SK-N-MC (cell line): ENCODE results near the gene THYN1.

Experiments
- DNase-seq: peaks from one replicate; pipeline ENCODE4 v3.0.0-alpha.2; 2011; ENCODE audit warnings: low read depth, low spot score
- H3K27ac ChIP-seq: fragments of 200-600 bp; sonication (generic); 2 replicates; pipeline ENCODE4 v1.5.1; 2016; ENCODE audit warnings: mixed run types
- H3K36me3 ChIP-seq: fragments of 200-600 bp; sonication (generic); 2 replicates; pipeline ENCODE4 v1.6.1; 2017; ENCODE audit warnings: antibody characterized with exemption, low read length, mixed read lengths; ENCODE audit not compliant: insufficient read depth
- H3K4me3 ChIP-seq: fragments of 200-600 bp; sonication (generic); 2 replicates; pipeline ENCODE4 v1.5.1; 2016
- H3K9ac ChIP-seq: fragments of 200-600 bp; sonication (generic); 2 replicates; pipeline ENCODE4 v1.8.0; 2017; ENCODE audit warnings: mixed run types, mixed read lengths; ENCODE audit not compliant: insufficient read length
- H3K9me3 ChIP-seq: fragments of 200-600 bp; sonication (generic); 2 replicates; pipeline ENCODE4 v1.6.1; 2017; ENCODE audit warnings: low read depth, mild to moderate bottlenecking, antibody characterized with exemption, low read length, moderate library complexity, mixed read lengths
- EZH2 ChIP-seq: fragments of 200-600 bp; sonication (generic); IDR thresholded peaks from one replicate; pipeline ENCODE4 v1.6.1; 2017; ENCODE audit warnings: antibody characterized with exemption
- FOXP2 ChIP-seq: optimal IDR thresholded peaks from 2 replicates; pipeline ENCODE3; 2011; ENCODE audit warnings: mild to moderate bottlenecking, moderate library complexity; ENCODE audit not compliant: insufficient read depth; ENCODE audit errors: extremely low read length, control extremely low read depth
- POLR2AphosphoS5 ChIP-seq: IDR thresholded peaks from 2 replicates; pipeline ENCODE4 v1.6.1; 2012; ENCODE audit warnings: mild to moderate bottlenecking, low read depth, low read length, borderline replicate concordance

The THYN1 gene

DNA sequence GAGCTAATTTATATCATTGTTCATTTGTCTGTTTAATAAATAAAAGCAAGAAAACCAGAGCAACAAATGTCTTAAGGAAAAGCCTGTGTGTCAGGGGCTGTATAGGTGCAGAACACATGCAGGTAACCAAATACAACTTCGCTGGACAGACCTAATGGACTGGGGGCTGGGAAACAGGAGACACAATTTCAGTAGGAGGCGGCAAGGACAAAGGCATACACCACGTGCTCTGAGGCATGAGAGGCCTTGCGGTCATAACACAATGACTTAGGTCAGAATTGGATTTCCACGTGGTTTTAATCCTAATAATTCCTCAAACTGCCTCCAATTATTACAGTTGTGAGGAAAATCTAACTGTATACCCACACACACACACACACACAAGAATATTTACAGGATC, 14.3 kb upstream of the THYN1 start:
- no peak for TF ChIP-seq EZH2
- TF ChIP-seq FOXP2, result no peak
- TF ChIP-seq POLR2AphosphoS5, result no peak
- Histone ChIP-seq H3K9me3 (no peaks in the 10 kb centered on the region), H3K4me3 (no peak overlapping the region), H3K9ac (no peak overlapping the region), H3K36me3 (peaks cover 4% of the 10 kb centered on the region; the same call in 1 of the 2 replicates), H3K27ac (0 out of 2 replicates have a peak overlapping the region, but pooled peaks have one; percentile 77)
- DNase-seq, result no peak

- DNase-seq, result peak; percentile 55
- Histone ChIP-seq H3K9ac (no peak overlapping the region), H3K27ac (peak overlapping the region; percentile 77), H3K36me3 (peaks cover 9% of the 10 kb centered on the region; the same call in 1 of the 2 replicates), H3K9me3 (no peaks in the 10 kb centered on the region), H3K4me3 (peak overlapping the region; percentile 26; the same call in 1 of the 2 replicates)
- TF ChIP-seq EZH2 (no peak), FOXP2 (no peak), POLR2AphosphoS5 (no peak)
Observed at GRCh38 chr11:134266841-134267251, 13.7 kb upstream of the THYN1 start.

- no peak for DNase-seq
- no peak overlapping the region for H3K9ac ChIP-seq
Observed at GRCh38 chr11:134266440-134266839, 13.3 kb upstream of the THYN1 start.

DNA sequence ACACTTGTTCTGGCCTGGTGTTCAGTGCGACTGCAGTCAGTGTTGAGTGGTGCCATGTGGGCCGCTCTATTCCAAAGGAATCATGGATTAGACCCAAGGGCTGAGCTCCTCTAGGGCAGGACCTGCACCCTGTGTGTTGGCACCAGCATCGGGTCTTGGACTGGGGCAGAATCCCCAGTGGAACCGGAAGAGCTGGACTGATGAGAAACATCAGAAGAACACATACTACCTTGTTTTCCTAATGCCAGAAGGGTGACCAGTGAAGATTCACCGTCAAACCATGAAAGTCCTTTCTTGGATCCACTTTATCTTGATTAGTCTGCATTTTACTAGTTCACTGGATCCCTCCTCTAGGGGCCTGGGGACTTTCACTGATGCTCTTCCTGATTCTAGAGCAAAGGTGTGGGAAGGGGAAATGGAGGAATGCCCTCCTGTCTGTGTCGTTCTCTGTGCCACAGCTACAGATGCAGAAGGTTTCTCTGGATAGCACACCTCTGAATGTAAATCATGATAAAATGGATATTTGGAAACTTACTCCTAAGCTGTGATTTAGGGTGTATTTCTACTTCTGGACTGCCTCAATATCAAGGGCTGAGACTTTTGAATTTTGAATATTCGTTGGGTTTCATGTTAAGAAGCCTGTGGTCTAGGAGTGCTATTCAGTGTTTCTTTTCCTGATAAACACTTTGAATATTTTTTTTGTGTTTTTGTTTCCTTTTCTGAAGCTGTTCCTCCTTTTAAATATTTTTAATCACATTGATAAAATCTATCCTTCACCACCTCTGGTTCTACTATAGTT, 12.0 kb upstream of the THYN1 start:
- no peak overlapping the region for H3K9ac ChIP-seq
- no peak overlapping the region for H3K4me3 ChIP-seq
- H3K36me3 ChIP-seq, result peaks cover 22% of the 10 kb centered on the region; the same call in 1 of the 2 replicates
- DNase-seq, result no peak
- no peak for TF ChIP-seq FOXP2
- no peak for TF ChIP-seq POLR2AphosphoS5
- TF ChIP-seq EZH2, result no peak
- no peak overlapping the region for H3K27ac ChIP-seq
- no peaks in the 10 kb centered on the region for H3K9me3 ChIP-seq

More at GRCh38 chr11:134266440-134266839, 13.3 kb upstream of the THYN1 start:
- peak overlapping the region; percentile 77 for H3K27ac ChIP-seq
- TF ChIP-seq FOXP2 (no peak), POLR2AphosphoS5 (no peak), EZH2 (no peak)
- no peaks in the 10 kb centered on the region for H3K9me3 ChIP-seq
- peaks cover 13% of the 10 kb centered on the region; the same call in 1 of the 2 replicates for H3K36me3 ChIP-seq
- peak overlapping the region; percentile 26; the same call in 1 of the 2 replicates for H3K4me3 ChIP-seq

GRCh38 chr11:134261626-134262488, 8.7 kb upstream of the THYN1 start:
- H3K27ac ChIP-seq, result no peak overlapping the region
- no peaks in the 10 kb centered on the region for H3K9me3 ChIP-seq
- H3K9ac ChIP-seq, result no peak overlapping the region
- TF ChIP-seq EZH2 (no peak), FOXP2 (peak; percentile 5)
- DNase-seq, result no peak
- peaks cover 40% of the 10 kb centered on the region; the same call in 1 of the 2 replicates for H3K36me3 ChIP-seq
- no peak overlapping the region for H3K4me3 ChIP-seq

- no peak overlapping the region for H3K9ac ChIP-seq
- peaks cover 43% of the 10 kb centered on the region; the same call in 1 of the 2 replicates for H3K36me3 ChIP-seq
- no peak for DNase-seq
Observed at GRCh38 chr11:134260983-134261382, 7.8 kb upstream of the THYN1 start.

GRCh38 chr11:134260503-134260902, 7.4 kb upstream of the THYN1 start:
- Histone ChIP-seq H3K9ac (no peak overlapping the region), H3K9me3 (no peaks in the 10 kb centered on the region), H3K27ac (no peak overlapping the region), H3K4me3 (no peak overlapping the region), H3K36me3 (peaks cover 43% of the 10 kb centered on the region; the same call in 1 of the 2 replicates)
- no peak for DNase-seq
- TF ChIP-seq POLR2AphosphoS5 (no peak), EZH2 (no peak), FOXP2 (no peak)

More at GRCh38 chr11:134260983-134261382, 7.8 kb upstream of the THYN1 start:
- Histone ChIP-seq H3K27ac (no peak overlapping the region), H3K4me3 (no peak overlapping the region), H3K9me3 (no peaks in the 10 kb centered on the region)
- TF ChIP-seq FOXP2, result no peak
- no peak for TF ChIP-seq POLR2AphosphoS5
- TF ChIP-seq EZH2, result no peak

GRCh38 chr11:134258577-134258976, 5.4 kb upstream of the THYN1 start:
- TF ChIP-seq FOXP2 (no peak), POLR2AphosphoS5 (no peak), EZH2 (no peak)
- H3K4me3 ChIP-seq, result no peak overlapping the region
- peaks cover 43% of the 10 kb centered on the region; the same call in 1 of the 2 replicates for H3K36me3 ChIP-seq
- DNase-seq, result no peak
- H3K9ac ChIP-seq, result no peak overlapping the region
- no peak overlapping the region for H3K27ac ChIP-seq
- H3K9me3 ChIP-seq, result no peaks in the 10 kb centered on the region
